Progenitor cell of endocrine pancreas (in vitro differentiated cells): Measurements from ENCODE around the gene LTBP1. TPM values are rescaled to one million over a fixed set of nuclear protein-coding genes. Genes with fewer than 3 reads are reported as not detected.
"Not testable (repeated sequence)": the region's sequence is repeated elsewhere in the genome, so short reads cannot be mapped to it uniquely, and the experiment has no call there.

Source experiments
- DNase-seq: peaks from one replicate; pipeline ENCODE4 v3.0.0; 2021; ENCODE audit warnings: low spot score; ENCODE audit not compliant: unreplicated experiment
- H3K27ac Mint-ChIP-seq: 2 replicates; pipeline ENCODE4 v1.8.0; 2021; ENCODE audit warnings: mild to moderate bottlenecking, moderate library complexity, mixed read lengths
- H3K27me3 Mint-ChIP-seq: 2 replicates; pipeline ENCODE4 v1.8.0; 2021; ENCODE audit warnings: mixed read lengths
- H3K36me3 Mint-ChIP-seq: 2 replicates; pipeline ENCODE4 v1.8.0; 2022; ENCODE audit warnings: mixed read lengths; ENCODE audit not compliant: insufficient read depth
- H3K4me1 Mint-ChIP-seq: 2 replicates; pipeline ENCODE4 v1.8.0; 2021; ENCODE audit warnings: low read depth, mixed read lengths
- H3K4me3 Mint-ChIP-seq: 2 replicates; pipeline ENCODE4 v1.8.0; 2021; ENCODE audit warnings: low read depth, mild to moderate bottlenecking, moderate library complexity, mixed read lengths
- H3K9me3 Mint-ChIP-seq: 2 replicates; pipeline ENCODE4 v1.8.0; 2021; ENCODE audit warnings: low read depth, mixed read lengths
- CTCF ChIP-seq: fragments of 200-600 bp; sonication (generic); IDR thresholded peaks from one replicate; pipeline ENCODE4 v1.5.0; 2021; ENCODE audit warnings: antibody characterized with exemption, mild to moderate bottlenecking; ENCODE audit not compliant: unreplicated experiment
- total RNA-seq: library from RNA; stranded (reverse); gene quantifications from 2 replicates; pipeline ENCODE4 v1.2.1, GENCODE V29; 2021

LTBP1 gene
- total RNA-seq, 1 donor from 2014 or later: 63.0 TPM

- Mint-ChIP-seq H3K4me3 (no peak overlapping the region), H3K27ac (no peak overlapping the region), H3K9me3 (peaks cover 5% of the 10 kb centered on the region), H3K4me1 (no peaks in the 10 kb centered on the region), H3K27me3 (no peaks in the 10 kb centered on the region), H3K36me3 (peaks cover 3% of the 10 kb centered on the region)
- TF ChIP-seq CTCF: no peak
- DNase-seq: no peak
Observed at GRCh38 chr2:33166287-33166881, 219.6 kb downstream of the LTBP1 start.

- Mint-ChIP-seq H3K4me1 (no peaks in the 10 kb centered on the region), H3K27me3 (no peaks in the 10 kb centered on the region), H3K4me3 (no peak overlapping the region), H3K9me3 (peaks cover 8% of the 10 kb centered on the region), H3K27ac (no peak overlapping the region), H3K36me3 (peaks cover 4% of the 10 kb centered on the region)
- no peak for DNase-seq
- TF ChIP-seq CTCF: no peak
Observed at GRCh38 chr2:33167622-33168245, 221.0 kb downstream of the LTBP1 start.

GRCh38 chr2:33168425-33168824 is 221.7 kb downstream of the LTBP1 start:
- peaks cover 8% of the 10 kb centered on the region for H3K9me3 Mint-ChIP-seq
- DNase-seq: no peak
- no peaks in the 10 kb centered on the region for H3K27me3 Mint-ChIP-seq
- H3K27ac Mint-ChIP-seq: no peak overlapping the region
- peaks cover 4% of the 10 kb centered on the region for H3K36me3 Mint-ChIP-seq
- TF ChIP-seq CTCF: no peak
- no peak overlapping the region for H3K4me3 Mint-ChIP-seq
- H3K4me1 Mint-ChIP-seq: no peaks in the 10 kb centered on the region

- no peaks in the 10 kb centered on the region for H3K4me1 Mint-ChIP-seq
- H3K27ac Mint-ChIP-seq: no peak overlapping the region
- H3K36me3 Mint-ChIP-seq: peaks cover 4% of the 10 kb centered on the region
- no peaks in the 10 kb centered on the region for H3K27me3 Mint-ChIP-seq
- H3K4me3 Mint-ChIP-seq: no peak overlapping the region
- H3K9me3 Mint-ChIP-seq: peaks cover 8% of the 10 kb centered on the region
- DNase-seq: no peak
- TF ChIP-seq CTCF: no peak
Observed at GRCh38 chr2:33168922-33169321, 222.2 kb downstream of the LTBP1 start.

GRCh38 chr2:33170251-33170650 is 223.5 kb downstream of the LTBP1 start:
- not testable (repeated sequence) for H3K4me1 Mint-ChIP-seq, DNase-seq, H3K36me3 Mint-ChIP-seq, H3K9me3 Mint-ChIP-seq, H3K4me3 Mint-ChIP-seq, H3K27ac Mint-ChIP-seq, H3K27me3 Mint-ChIP-seq

GRCh38 chr2:33177627-33178026 is 230.9 kb downstream of the LTBP1 start:
- no peak for TF ChIP-seq CTCF
- H3K27ac Mint-ChIP-seq: no peak overlapping the region
- H3K9me3 Mint-ChIP-seq: peaks cover under 1% of the 10 kb centered on the region
- no peaks in the 10 kb centered on the region for H3K4me1 Mint-ChIP-seq
- H3K27me3 Mint-ChIP-seq: no peaks in the 10 kb centered on the region
- no peak overlapping the region for H3K4me3 Mint-ChIP-seq
- DNase-seq: no peak
- no peaks in the 10 kb centered on the region for H3K36me3 Mint-ChIP-seq
